GM10847 (cell line): ENCODE results near the gene NABP2.

ENCODE experiments used
- POLR2A ChIP-seq: IDR thresholded peaks from 2 replicates; pipeline ENCODE4 v1.6.1; 2011; ENCODE audit not compliant: insufficient read length; ENCODE audit errors: extremely low read depth

Gene NABP2

DNA sequence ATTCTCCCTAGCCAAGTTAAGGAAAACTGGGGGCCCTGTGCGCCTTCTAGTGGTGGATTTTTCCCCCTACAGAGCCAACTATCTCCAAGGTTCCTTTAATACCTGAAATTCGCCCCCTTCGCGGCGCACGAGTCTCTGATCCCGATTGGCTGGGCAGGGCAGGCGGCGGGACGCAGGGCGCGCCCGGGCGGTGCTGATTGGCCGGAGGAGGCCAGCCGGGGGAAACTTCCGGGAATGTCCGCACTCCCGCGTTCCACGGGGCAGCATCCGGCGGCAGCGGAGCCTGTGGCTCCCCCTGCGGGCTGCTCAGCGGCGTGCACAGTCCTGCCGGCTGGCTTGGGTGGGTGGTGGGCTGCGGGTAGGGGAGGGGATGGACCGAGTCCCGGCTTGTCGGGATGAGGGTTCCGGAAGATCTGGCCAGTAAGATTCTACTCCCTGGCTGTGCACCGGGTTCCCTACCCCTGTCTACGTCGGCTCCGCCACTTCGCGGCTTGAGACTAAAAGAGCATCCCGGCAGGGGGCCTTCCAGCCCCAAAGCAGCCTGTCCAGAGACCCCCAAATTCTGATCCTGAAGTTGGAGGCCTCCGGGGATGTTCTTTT lies at the start of gene NABP2:
TSS of gene NABP2 (plus strand) at position 241 of the 600 bp plus-strand sequence. CDS start 515 bp downstream, outside the sequence.
- peak; percentile 56 for TF ChIP-seq POLR2A

DNA sequence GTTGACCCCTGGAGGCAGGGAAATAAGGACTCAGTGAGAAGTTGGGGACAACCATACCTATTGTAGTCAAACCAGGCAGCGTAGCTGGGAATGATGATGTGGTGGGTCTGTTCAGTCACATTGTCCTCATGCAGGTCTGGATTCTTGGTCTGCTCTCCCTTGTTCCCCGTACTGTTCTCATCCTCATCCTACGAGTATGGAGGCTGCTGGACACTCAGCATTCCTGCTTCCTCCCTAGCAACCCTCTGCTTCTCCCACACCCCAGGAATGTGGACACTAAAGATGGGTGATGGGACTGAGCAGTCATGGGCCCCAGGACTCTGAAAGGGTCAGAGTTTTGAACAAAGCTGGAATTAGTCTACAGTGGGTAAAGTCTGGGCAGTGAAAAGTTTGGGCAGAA lies 45.8 kb upstream of the NABP2 start:
- TF ChIP-seq POLR2A = no peak

DNA sequence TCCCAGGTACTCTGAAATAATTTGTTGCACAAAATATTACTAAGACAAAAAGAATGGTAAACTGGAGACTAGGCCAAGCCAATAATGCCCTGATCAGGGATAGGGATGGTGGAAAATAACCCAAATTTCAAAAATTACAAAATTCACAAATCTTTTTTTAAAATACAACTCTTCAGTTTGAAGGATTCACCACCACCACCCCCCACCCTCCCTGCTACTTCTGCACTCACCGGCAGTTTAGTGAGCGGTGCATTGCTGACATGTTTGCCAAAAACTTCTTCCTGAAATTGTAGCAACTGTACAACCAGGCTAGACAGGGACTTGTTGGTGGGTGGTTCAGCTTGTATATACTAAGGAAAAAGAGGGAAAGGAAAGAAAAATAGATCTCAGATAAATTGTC lies 37.2 kb upstream of the NABP2 start:
- no peak for TF ChIP-seq POLR2A

DNA sequence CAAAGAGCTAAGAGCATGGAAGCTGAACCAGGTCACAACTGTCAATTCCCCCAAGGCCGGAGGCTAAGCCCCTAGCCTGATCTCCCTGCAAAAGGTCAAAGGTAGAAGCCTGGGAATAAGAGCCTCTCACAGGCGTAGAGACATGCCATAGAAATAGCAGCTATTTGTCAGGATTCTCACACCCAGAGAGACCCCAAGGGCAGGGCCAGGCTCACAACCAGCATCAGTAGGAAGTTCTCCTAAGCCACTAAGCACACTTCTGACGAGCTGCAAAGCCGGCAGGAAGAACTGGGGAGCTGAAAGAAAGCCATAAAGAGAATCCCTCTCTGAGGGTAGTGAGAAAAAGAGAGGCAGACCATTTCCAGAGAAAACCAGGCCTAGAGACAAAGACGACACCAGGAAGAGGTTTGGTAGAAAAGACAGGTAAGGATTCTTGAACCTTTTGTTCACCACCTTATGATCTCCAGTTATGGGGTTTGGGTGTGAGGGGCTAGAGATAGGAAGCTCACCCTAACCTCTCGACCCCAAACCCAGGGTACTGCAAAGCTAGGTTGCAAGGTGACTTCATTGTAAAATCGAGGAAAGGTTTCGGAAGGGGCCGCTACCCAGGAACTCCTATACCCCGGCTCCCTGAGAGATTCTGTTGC lies 35.9 kb upstream of the NABP2 start:
- no peak for TF ChIP-seq POLR2A

DNA sequence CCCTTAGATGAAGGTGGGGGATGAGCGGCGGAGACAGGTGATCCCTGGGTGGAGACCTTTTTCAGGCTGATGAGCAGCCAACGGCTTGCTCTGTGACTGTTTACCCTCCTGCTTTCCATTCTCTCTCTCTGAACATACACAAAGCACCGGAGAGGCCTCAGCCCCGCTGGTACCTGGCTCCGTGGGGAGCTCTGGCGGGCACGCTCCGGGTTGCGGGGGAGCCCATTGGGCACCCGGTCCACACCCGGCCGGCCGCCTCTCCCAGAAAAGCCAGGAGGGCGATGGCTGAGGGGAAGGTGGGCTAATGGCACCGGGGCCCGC lies 35.4 kb upstream of the NABP2 start:
- TF ChIP-seq POLR2A = no peak

DNA sequence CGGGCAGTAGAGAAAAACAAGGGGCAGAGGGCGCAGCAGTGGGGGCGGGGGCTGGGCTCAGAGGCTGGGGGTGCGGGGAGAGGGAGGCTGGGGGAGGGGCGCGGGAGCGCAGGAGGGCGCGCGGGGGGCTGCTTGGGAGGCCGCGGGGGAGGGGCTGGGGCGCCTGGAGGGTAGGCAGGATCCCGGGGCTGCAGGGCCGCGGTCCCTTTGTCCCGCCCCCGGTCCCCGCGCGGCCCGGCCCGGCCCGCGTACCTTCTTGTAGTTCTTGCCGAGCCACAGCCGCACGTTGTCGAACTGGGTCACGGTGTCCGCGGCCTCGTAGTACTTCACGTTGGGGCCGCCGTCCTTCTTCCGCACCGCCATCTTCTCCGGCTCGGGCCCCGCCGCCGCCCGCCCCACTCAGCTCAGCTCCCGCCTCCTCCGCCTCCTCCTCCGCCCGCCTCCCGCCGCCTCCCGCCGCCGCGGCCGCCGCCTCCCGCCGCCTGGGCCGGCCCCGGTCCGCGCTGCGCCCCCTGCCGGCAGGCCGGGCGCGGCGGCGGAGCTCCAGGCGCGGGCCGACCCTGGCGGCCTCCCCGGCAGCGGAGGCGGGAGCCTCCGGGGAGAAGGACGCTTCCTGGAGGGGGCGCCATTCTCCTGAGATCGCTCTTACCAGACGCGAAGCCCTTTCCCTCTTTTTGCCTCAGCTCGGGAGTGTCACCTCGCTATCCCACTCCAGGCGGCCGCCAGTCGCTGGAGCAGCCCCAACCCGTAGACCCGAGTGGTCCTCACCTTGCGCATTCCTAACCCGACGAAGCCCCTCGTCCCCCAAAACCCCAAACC lies 34.8 kb upstream of the NABP2 start, which contains the start of gene SMARCC2:
TSS of gene SMARCC2 (minus strand) at position 385 of the 819 bp plus-strand sequence. CDS start at position 363, 22 bp downstream.
- TF ChIP-seq POLR2A = peak; percentile 18

DNA sequence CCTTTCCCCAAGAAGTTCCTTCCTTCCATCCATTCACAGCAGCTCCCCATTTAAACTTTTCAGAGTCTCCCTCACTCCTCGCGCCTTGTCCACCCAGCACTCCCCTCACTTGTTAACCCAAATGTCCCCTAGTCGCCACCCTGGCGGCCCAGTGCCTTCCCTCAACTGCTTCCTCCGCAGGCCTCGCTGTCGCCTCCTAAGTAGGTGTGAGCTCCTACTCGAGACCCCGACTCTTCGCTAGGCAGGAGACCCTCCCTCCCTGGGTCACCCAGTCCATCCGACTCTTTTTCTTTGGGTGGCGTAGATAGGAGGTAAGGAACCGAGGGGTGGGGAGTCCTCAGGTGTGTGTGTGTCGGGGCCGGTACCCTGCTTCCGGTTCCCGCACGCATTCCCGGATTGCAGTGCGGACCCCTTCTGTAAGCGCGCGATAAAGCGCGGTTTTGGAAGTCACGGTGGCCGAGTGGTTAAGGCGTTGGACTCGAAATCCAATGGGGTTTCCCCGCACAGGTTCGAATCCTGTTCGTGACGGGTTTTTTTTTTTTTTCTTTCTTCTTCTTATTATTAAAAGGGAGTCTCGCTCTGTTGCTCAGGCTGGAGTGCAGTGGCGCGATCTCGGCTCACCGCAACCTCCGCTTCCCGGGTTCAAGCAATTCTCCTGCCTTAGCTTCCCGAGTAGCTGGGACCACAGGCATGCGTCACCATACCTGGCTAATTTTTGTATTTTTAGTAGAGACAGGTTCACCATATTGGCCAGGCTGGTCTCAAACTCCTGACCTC lies 34.0 kb upstream of the NABP2 start:
- no peak for TF ChIP-seq POLR2A

DNA sequence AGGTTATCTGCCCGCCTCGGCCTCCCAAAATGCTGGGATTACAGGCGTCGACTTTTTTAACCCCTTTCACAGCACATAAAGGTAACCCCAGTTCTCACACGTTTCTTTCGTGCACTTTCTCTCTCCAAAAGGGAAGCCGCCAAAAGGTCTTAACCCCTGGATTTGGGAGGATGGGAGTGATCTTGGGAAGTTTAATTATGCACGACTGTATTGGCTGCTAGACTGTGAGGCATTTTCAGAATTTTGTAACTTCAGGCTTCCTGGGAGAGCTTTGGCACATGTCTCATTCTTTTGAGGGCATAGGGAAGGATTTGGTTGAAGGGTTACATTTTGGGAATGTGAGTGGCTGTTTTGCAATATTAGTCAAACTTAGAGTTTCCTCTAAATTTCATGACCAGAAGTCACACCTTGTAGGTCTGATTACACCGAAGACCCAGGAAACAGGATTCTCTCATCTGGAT lies 33.4 kb upstream of the NABP2 start:
- TF ChIP-seq POLR2A = no peak

DNA sequence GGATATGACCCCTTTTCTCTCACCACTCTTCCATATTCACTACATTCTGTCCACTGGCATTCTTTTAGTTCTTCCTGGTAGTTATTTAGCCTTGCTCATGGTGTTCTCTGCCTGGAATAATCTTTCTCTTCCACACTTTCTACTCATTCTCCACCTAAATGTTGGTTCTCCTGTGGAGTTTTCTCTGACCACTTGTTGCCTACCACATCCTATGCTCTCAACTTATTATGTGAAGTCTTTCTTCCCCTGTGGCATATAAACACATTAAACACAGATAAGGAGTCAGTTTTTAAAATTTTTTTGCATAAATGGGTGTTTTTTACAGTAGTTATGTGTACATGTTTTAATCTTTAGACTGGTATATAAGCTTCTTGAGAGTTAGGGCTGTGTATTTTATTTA lies 31.6 kb upstream of the NABP2 start:
- no peak for TF ChIP-seq POLR2A

DNA sequence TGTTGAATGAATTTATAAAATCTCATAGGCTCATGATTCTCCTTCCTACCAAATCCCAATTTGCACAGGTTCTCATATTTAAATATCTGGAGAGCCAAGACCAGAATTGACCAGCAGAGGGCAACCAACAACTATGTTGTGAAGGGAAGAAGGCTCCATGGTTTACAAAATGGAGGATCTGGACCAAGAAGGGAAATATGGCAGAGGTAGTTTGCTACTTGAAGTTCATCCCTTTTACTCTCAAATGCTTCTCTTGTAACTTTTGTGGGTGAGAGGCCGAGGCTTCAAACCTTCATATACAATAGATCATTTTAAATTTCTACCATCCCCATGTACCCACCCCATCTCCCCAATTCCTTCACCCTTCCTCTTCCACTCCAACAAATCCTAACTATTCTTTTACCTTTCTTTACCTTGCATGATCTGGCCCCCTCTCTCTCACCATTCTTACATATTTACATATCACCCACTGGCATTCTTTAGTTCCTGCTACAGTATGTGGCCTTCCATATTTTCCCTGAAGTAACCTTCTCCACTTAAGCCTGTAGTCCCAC lies 31.0 kb upstream of the NABP2 start:
- no peak for TF ChIP-seq POLR2A

DNA sequence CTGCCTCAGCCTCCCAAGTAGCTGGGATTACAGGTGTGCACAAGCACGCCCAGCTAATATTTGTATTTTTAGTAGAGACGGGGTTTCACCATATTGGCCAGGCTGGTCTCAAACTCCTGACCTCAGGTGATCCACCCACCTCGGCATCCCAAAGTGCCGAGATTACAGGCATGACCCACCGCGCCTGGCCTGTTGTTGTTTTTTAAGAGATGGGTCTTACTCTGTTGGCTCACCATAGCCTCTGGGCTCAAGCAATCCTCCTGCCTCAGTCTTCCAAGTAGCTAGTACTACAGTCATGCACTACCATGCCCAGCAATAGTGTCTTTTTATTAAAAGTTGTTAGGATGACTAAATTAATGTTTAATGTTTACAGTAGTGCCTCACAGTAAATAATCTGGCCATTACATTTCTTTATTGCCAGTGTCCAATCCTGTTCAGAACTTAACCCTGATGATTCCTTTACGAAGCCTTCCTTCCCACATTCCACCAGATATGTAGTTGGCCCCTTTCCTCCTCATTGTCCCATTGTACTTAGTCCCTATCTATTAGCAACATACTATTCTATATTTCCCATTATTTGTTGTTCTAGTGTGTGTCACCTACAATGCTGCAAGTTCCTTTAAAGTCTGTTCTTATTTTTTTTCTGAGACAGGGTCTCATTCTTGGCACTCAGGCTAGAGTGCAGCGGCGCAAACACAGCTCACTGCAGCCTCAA lies 26.1 kb upstream of the NABP2 start:
- no peak for TF ChIP-seq POLR2A

DNA sequence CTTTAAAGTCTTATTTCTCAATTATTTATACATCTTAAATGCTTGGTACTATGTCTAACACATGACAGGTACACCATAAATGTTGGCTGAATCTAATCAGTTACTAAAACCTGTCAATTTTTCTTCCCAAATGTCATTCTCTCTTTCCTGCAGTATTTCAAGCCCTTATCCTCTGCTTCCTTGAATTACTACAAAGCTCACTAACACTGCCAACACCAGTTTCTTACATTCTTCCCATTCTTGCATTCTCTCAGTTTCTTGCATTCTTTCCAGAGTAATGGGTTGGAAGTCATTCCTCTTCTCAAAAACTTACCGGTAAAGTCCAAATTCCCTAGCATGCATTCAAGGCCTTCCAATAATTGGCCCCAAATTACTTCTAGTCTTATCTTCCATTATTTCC lies 25.3 kb upstream of the NABP2 start:
- TF ChIP-seq POLR2A = no peak

DNA sequence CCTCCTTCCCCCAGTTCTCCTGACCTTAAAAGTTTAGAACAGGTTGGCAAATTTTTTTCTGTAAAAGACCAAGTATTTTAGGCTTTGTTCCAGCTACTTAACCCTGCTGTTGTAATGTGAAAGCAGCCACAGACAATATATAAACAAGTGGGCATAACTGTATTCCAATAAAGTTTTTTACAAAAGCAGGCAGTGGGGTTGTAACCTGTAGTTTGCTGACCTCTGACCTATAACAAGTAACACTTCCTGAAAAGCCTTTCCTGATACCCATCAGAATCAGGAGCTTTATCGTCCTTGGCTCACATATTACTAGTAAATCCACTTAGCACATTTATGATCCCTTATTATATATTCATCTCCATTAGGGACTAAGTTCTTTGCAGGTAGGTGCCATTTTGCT lies 21.8 kb upstream of the NABP2 start:
- TF ChIP-seq POLR2A = no peak

DNA sequence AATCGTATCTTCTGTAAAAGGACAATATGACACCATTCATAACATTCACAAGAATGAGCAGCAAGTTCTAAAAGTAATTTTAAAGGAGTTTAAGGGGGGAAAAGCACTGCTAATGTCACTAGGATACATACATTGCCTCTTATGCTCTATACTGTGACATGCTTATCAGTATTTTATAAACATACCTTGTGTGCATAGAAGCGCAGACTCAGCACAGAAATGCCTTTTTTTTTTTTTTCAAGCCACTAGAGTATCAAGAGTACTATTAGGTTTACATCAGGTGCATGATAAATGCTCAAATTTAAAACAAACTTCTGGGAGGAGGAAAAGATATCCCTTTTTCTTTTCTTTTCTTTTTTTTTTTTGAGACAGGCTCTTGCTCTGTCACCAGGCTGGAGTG lies 21.3 kb upstream of the NABP2 start:
- no peak for TF ChIP-seq POLR2A

DNA sequence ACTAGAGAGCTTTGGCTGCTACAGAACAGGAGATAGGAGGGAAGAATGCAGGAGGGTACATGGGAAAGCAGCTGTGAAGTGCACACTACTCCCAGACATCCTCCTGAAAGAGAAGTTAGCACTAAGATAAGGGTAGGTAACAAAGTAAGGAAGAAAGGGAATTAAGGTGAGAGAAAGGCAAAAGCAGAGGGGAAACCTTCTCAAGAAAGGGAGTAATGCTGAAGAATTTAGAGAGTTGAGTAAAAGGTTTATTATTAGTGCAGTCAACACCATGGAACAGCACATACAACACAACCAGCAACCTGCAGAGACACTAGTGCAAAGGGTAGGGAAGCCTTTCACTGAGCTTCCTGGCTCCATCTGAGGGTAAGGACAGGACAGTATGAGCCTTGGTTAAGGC lies 19.9 kb upstream of the NABP2 start:
- TF ChIP-seq POLR2A = no peak

DNA sequence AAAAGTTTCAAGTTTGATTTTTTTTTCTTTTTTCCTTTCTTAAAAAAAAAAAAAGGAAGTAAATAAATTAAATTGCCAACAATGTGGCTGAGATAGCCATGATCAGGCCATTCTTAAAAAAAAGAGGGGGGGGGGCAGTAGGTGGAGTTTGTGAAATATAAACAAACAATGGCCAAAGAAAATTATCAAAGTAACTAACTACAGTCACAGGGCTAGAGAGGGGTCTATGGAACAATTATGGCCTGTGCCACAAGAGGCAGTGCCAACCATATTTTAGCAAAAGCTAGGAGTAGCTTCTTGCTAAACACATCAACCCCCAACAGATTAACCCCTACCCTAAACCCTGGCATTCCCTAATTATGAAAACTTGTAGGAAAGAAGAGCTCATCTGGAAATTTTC lies 18.7 kb upstream of the NABP2 start:
- TF ChIP-seq POLR2A = no peak
